PC-3 (cell line): ENCODE results near the gene ACVR1B.

Experiments used
- EZH2 ChIP-seq: fragments of 300-600 bp; sonication (generic); IDR thresholded peaks from one replicate; pipeline ENCODE4 v1.6.1; 2017; ENCODE audit warnings: antibody characterized with exemption, mild to moderate bottlenecking, low read length; ENCODE audit not compliant: unreplicated experiment
- EZH2phosphoT487 ChIP-seq: fragments of 300-600 bp; sonication (generic); IDR thresholded peaks from 2 replicates; pipeline ENCODE4 v1.6.1; 2018; ENCODE audit warnings: mild to moderate bottlenecking, antibody characterized with exemption, low read length, borderline replicate concordance
- TF ChIP-seq, protein P1 (sequence below): fragments of 300-600 bp; sonication (generic); conservative IDR thresholded peaks from 2 replicates; pipeline ENCODE4 v1.5.1; 2017; ENCODE audit warnings: antibody characterized with exemption, low read depth, mild to moderate bottlenecking, low read length

GRCh38 chr12:51972849-51973273 is 21.4 kb downstream of the ACVR1B start:
- TF ChIP-seq, protein P1, sequence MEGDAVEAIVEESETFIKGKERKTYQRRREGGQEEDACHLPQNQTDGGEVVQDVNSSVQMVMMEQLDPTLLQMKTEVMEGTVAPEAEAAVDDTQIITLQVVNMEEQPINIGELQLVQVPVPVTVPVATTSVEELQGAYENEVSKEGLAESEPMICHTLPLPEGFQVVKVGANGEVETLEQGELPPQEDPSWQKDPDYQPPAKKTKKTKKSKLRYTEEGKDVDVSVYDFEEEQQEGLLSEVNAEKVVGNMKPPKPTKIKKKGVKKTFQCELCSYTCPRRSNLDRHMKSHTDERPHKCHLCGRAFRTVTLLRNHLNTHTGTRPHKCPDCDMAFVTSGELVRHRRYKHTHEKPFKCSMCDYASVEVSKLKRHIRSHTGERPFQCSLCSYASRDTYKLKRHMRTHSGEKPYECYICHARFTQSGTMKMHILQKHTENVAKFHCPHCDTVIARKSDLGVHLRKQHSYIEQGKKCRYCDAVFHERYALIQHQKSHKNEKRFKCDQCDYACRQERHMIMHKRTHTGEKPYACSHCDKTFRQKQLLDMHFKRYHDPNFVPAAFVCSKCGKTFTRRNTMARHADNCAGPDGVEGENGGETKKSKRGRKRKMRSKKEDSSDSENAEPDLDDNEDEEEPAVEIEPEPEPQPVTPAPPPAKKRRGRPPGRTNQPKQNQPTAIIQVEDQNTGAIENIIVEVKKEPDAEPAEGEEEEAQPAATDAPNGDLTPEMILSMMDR, result no peak
- no peak for TF ChIP-seq EZH2phosphoT487
- no peak for TF ChIP-seq EZH2
